ENCODE data around the gene CRABP2.

The CRABP2 gene

GRCh38 chr1:156740741-156741480 lies 35.5 kb upstream of the CRABP2 start, which contains the start of gene MRPL24:
MRPL24 (minus strand) TSS chr1:156741088; CDS start chr1:156738704, 2,384 bp downstream.
- Histone ChIP-seq H3K27me3 (ENCODE audit: insufficient read depth, insufficient read length) (no peaks in the 10 kb centered on the region), H3K4me1 (ENCODE audit: insufficient read depth, insufficient read length) (peaks cover 11% of the 10 kb centered on the region), H3K36me3 (ENCODE audit: insufficient read depth, insufficient read length, low read length) (peaks cover 76% of the 10 kb centered on the region), H3K4me3 (ENCODE audit: insufficient read length, low read depth) (peak within 1 kb of the TSS; percentile 97), H3K9me3 (ENCODE audit: insufficient read depth, low read length) (no peaks in the 10 kb centered on the region), H3K9ac (ENCODE audit: insufficient read length, low read depth) (peak within 1 kb of the TSS; percentile 99)
- TF ChIP-seq ZNF274 (IDR thresholded peaks at IDR 0.05; ENCODE audit: low read depth, low read length), result no peak
- TF ChIP-seq YY1 (IDR thresholded peaks at IDR 0.05; ENCODE audit: insufficient read depth, insufficient read length), result peak; percentile 74
- peak; percentile 100 for DNase-seq (ENCODE audit: low read depth, low spot score)

GRCh38 chr1:156740237-156740740 lies 34.9 kb upstream of the CRABP2 start:
- Histone ChIP-seq H3K4me1 (ENCODE audit: insufficient read depth, insufficient read length) (peaks cover 5% of the 10 kb centered on the region), H3K27me3 (ENCODE audit: insufficient read depth, insufficient read length) (no peaks in the 10 kb centered on the region), H3K4me3 (ENCODE audit: insufficient read length, low read depth) (peak overlapping the region; percentile 97), H3K9ac (ENCODE audit: insufficient read length, low read depth) (peak overlapping the region; percentile 99), H3K9me3 (ENCODE audit: insufficient read depth, low read length) (no peaks in the 10 kb centered on the region), H3K36me3 (ENCODE audit: insufficient read depth, insufficient read length, low read length) (peaks cover 75% of the 10 kb centered on the region)
- TF ChIP-seq YY1 (IDR thresholded peaks at IDR 0.05; ENCODE audit: insufficient read depth, insufficient read length) (no peak), SUZ12 (IDR thresholded peaks at IDR 0.05; ENCODE audit: extremely low read depth, insufficient read depth, insufficient read length) (no peak), ZNF274 (IDR thresholded peaks at IDR 0.05; ENCODE audit: low read depth, low read length) (no peak)
- no peak for DNase-seq (ENCODE audit: low read depth, low spot score)

GRCh38 chr1:156738916-156739315 lies 33.5 kb upstream of the CRABP2 start:
- TF ChIP-seq YY1 (IDR thresholded peaks at IDR 0.05; ENCODE audit: insufficient read depth, insufficient read length) (no peak), ZNF274 (IDR thresholded peaks at IDR 0.05; ENCODE audit: low read depth, low read length) (no peak), SUZ12 (IDR thresholded peaks at IDR 0.05; ENCODE audit: extremely low read depth, insufficient read depth, insufficient read length) (no peak)
- no peaks in the 10 kb centered on the region for H3K27me3 ChIP-seq (ENCODE audit: insufficient read depth, insufficient read length)
- H3K4me1 ChIP-seq (ENCODE audit: insufficient read depth, insufficient read length), result no peaks in the 10 kb centered on the region
- no peak for DNase-seq (ENCODE audit: low read depth, low spot score)
- H3K4me3 ChIP-seq (ENCODE audit: insufficient read length, low read depth), result no peak overlapping the region
- no peak overlapping the region for H3K9ac ChIP-seq (ENCODE audit: insufficient read length, low read depth)
- peaks cover 68% of the 10 kb centered on the region for H3K36me3 ChIP-seq (ENCODE audit: insufficient read depth, insufficient read length, low read length)
- H3K9me3 ChIP-seq (ENCODE audit: insufficient read depth, low read length), result no peaks in the 10 kb centered on the region

- no peaks in the 10 kb centered on the region for H3K27me3 ChIP-seq (ENCODE audit: insufficient read depth, insufficient read length)
- no peak overlapping the region for H3K4me3 ChIP-seq (ENCODE audit: insufficient read length, low read depth)
- no peak for TF ChIP-seq YY1 (IDR thresholded peaks at IDR 0.05; ENCODE audit: insufficient read depth, insufficient read length)
- TF ChIP-seq SUZ12 (IDR thresholded peaks at IDR 0.05; ENCODE audit: extremely low read depth, insufficient read depth, insufficient read length), result no peak
- DNase-seq (ENCODE audit: low read depth, low spot score), result no peak
- peaks cover 68% of the 10 kb centered on the region for H3K36me3 ChIP-seq (ENCODE audit: insufficient read depth, insufficient read length, low read length)
- no peaks in the 10 kb centered on the region for H3K9me3 ChIP-seq (ENCODE audit: insufficient read depth, low read length)
- H3K9ac ChIP-seq (ENCODE audit: insufficient read length, low read depth), result no peak overlapping the region
- no peaks in the 10 kb centered on the region for H3K4me1 ChIP-seq (ENCODE audit: insufficient read depth, insufficient read length)
These were observed 33.0 kb upstream of the CRABP2 start for GRCh38 chr1:156738407-156738806.

GRCh38 chr1:156733989-156734584 lies 28.7 kb upstream of the CRABP2 start:
- DNase-seq (ENCODE audit: low read depth, low spot score), result no peak

GRCh38 chr1:156728599-156729462 lies 23.4 kb upstream of the CRABP2 start, which contains the start of gene ISG20L2:
ISG20L2 (minus strand) TSS chr1:156728766; CDS start chr1:156727652, 1,114 bp downstream.
- peaks cover 70% of the 10 kb centered on the region for H3K36me3 ChIP-seq (ENCODE audit: insufficient read depth, insufficient read length, low read length)
- H3K9me3 ChIP-seq (ENCODE audit: insufficient read depth, low read length), result no peaks in the 10 kb centered on the region
- H3K27me3 ChIP-seq (ENCODE audit: insufficient read depth, insufficient read length), result no peaks in the 10 kb centered on the region
- peak within 1 kb of the TSS; percentile 100 for H3K9ac ChIP-seq (ENCODE audit: insufficient read length, low read depth)
- peaks cover 15% of the 10 kb centered on the region for H3K4me1 ChIP-seq (ENCODE audit: insufficient read depth, insufficient read length)
- no peak for TF ChIP-seq ZNF274 (IDR thresholded peaks at IDR 0.05; ENCODE audit: low read depth, low read length)
- no peak for TF ChIP-seq YY1 (IDR thresholded peaks at IDR 0.05; ENCODE audit: insufficient read depth, insufficient read length)
- no peak for TF ChIP-seq SUZ12 (IDR thresholded peaks at IDR 0.05; ENCODE audit: extremely low read depth, insufficient read depth, insufficient read length)
- H3K4me3 ChIP-seq (ENCODE audit: insufficient read length, low read depth), result peak within 1 kb of the TSS; percentile 99
- peak; percentile 98 for DNase-seq (ENCODE audit: low read depth, low spot score)

More at GRCh38 chr1:156733989-156734584, 28.7 kb upstream of the CRABP2 start:
- TF ChIP-seq SUZ12 (IDR thresholded peaks at IDR 0.05; ENCODE audit: extremely low read depth, insufficient read depth, insufficient read length), result no peak
- no peak for TF ChIP-seq YY1 (IDR thresholded peaks at IDR 0.05; ENCODE audit: insufficient read depth, insufficient read length)
- TF ChIP-seq ZNF274 (IDR thresholded peaks at IDR 0.05; ENCODE audit: low read depth, low read length), result no peak
- Histone ChIP-seq H3K9ac (ENCODE audit: insufficient read length, low read depth) (no peak overlapping the region), H3K4me1 (ENCODE audit: insufficient read depth, insufficient read length) (no peaks in the 10 kb centered on the region), H3K4me3 (ENCODE audit: insufficient read length, low read depth) (no peak overlapping the region), H3K9me3 (ENCODE audit: insufficient read depth, low read length) (no peaks in the 10 kb centered on the region), H3K36me3 (ENCODE audit: insufficient read depth, insufficient read length, low read length) (peaks cover 74% of the 10 kb centered on the region), H3K27me3 (ENCODE audit: insufficient read depth, insufficient read length) (no peaks in the 10 kb centered on the region)

All from NT2/D1 (cell line).